ENCODE results near the gene FOXP1. TPM values are rescaled to one million over a fixed set of nuclear protein-coding genes. Genes with fewer than 3 reads are reported as not detected.

The FOXP1 gene
- total and polyA plus RNA-seq, 2 of the 13 experiments (the other 11 are each of a cell fraction or from before 2014, with no cell fraction given) = 40.4 to 59.0 TPM

DNA sequence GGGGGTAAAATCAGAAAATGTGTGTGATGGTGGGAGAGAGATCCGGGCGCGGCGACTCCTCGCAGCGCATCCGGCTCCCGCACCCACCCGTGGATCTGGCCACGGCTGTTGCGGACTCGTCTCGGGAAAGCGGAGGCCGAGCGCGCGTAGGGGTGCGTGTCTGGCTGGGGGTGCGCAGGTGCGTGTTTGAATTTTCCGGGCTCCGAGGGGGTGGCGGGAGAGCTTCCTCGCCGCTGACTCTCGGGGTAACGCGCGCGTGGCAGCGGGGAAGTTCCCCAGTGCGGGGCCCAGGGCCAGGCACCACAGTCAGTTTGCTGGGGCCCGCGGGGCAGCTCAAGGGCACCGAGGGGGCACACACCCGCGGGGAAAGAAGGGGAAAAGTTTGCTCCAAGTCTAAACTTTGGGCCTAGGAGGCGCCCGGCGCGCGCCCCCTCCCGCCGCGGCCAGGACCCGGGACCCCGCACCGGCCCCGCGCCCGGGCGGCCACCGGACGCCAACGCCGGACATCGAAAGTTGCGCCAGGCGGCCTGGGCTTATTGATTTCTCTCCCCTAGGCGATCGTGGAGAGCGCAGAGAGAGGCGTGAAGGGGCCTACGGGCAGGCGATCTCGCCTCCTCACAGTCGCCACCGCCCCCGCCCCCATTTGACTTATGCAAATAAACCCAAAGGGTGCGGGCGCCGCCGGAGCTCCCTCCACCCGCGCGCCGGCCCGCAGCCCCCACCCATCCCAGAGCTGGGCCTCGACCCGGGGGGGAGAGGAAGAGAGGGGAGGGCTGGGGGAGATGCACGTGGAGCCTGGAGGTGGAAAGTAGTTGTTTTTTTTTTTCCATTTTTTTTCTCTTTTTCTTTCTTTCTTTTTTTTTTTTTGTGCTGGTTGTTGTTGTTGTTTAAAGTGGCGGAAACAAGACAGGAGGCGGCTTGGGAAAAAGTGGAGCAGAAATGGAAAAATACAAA lies 639 bp downstream of the FOXP1 start (continued):
- TF ChIP-seq JARID2 (CRISPR knock-in tag; IDR thresholded peaks at IDR 0.05; ENCODE audit: insufficient replicate concordance) = no peak
- TF ChIP-seq, protein P1, sequence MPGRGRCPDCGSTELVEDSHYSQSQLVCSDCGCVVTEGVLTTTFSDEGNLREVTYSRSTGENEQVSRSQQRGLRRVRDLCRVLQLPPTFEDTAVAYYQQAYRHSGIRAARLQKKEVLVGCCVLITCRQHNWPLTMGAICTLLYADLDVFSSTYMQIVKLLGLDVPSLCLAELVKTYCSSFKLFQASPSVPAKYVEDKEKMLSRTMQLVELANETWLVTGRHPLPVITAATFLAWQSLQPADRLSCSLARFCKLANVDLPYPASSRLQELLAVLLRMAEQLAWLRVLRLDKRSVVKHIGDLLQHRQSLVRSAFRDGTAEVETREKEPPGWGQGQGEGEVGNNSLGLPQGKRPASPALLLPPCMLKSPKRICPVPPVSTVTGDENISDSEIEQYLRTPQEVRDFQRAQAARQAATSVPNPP (CRISPR knock-in tag; IDR thresholded peaks at IDR 0.05) = no peak
- TF ChIP-seq ETV5 (CRISPR knock-in tag; IDR thresholded peaks at IDR 0.05; ENCODE audit: borderline replicate concordance) = no peak
- TF ChIP-seq CREB1 (IDR thresholded peaks at IDR 0.05) = no peak
- TF ChIP-seq CREB1 (CRISPR knock-in tag; IDR thresholded peaks at IDR 0.05) = no peak
- 0 out of 2 replicates have a peak, but pooled peaks have one; percentile 21 for TF ChIP-seq TARDBP (CRISPR knock-in tag; IDR thresholded peaks at IDR 0.05)
- 0 out of 2 replicates have a peak, but pooled peaks have one; percentile 11 for TF ChIP-seq ZNF235 (CRISPR knock-in tag; IDR thresholded peaks at IDR 0.05; ENCODE audit: borderline replicate concordance)
- no peak for TF ChIP-seq ZZZ3 (CRISPR knock-in tag; IDR thresholded peaks at IDR 0.05; ENCODE audit: borderline replicate concordance)
- TF ChIP-seq GPN1 (CRISPR knock-in tag; IDR thresholded peaks at IDR 0.05; ENCODE audit: borderline replicate concordance) = no peak
- TF ChIP-seq NR3C1 (CRISPR knock-in tag; IDR thresholded peaks at IDR 0.05) = no peak
- TF ChIP-seq ARNTL (CRISPR knock-in tag; IDR thresholded peaks at IDR 0.05) = peak; percentile 42; the same call in 1 of the 2 replicates
- TF ChIP-seq, protein P2, sequence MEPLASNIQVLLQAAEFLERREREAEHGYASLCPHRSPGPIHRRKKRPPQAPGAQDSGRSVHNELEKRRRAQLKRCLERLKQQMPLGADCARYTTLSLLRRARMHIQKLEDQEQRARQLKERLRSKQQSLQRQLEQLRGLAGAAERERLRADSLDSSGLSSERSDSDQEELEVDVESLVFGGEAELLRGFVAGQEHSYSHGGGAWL (CRISPR knock-in tag; IDR thresholded peaks at IDR 0.05) = no peak; the same call in 1 of the 2 replicates
